ENCODE measurements around the gene TRIO. TPM values are rescaled to one million over a fixed set of nuclear protein-coding genes. Genes with fewer than 3 reads are reported as not detected.

Gene TRIO
- total RNA-seq, 1 experiment from 2014 or later = 68.4 TPM

GRCh38 chr5:14247054-14247386 is 103.9 kb downstream of the TRIO start:
- TF ChIP-seq ZFX (IDR thresholded peaks at IDR 0.05) = no peak
- no peak for TF ChIP-seq FOSL1 (IDR thresholded peaks at IDR 0.05; ENCODE audit: low read depth)
- no peak for TF ChIP-seq SRF (IDR thresholded peaks at IDR 0.05; ENCODE audit: low read depth)
- Histone ChIP-seq H3K4me2 (ENCODE audit: low read length) (no peak overlapping the region), H3K27me3 (ENCODE audit: insufficient read depth, low read length) (no peaks in the 10 kb centered on the region), H3K79me2 (ENCODE audit: insufficient read depth, low read length) (peaks cover 97% of the 10 kb centered on the region), H3K9ac (ENCODE audit: low read length) (no peak overlapping the region), H3K27ac (ENCODE audit: low read depth, low read length) (no peak overlapping the region), H3K36me3 (ENCODE audit: control insufficient read depth in 1 of 2, insufficient read depth in 2 of 2, low read length in 2 of 2) (no peaks in the 10 kb centered on the region), H4K20me1 (ENCODE audit: insufficient read depth) (no peaks in the 10 kb centered on the region), H3K4me3 (replicated peaks in 1 of 2; ENCODE audit: low read depth in 1 of 2, low read length in 2 of 2) (no peak overlapping the region), H3K9me2 (ENCODE audit: insufficient read depth) (no peaks in the 10 kb centered on the region), H3K9me3 (ENCODE audit: control insufficient read depth in 1 of 2, insufficient read depth in 1 of 2, low read depth in 1 of 2, low read length in 2 of 2) (no peaks in the 10 kb centered on the region), H2AFZ (ENCODE audit: low read depth, low read length, poor library complexity, severe bottlenecking) (no peak overlapping the region), H3K4me1 (ENCODE audit: control insufficient read depth in 1 of 2, insufficient read depth in 2 of 2, low read length in 2 of 2) (no peaks in the 10 kb centered on the region; a peak in 1 of 4 replicates)
- intact Hi-C loops (cut with micrococcal nuclease) = no loop called here
- POLR2A ChIA-PET = no interaction called here
- no peak for ATAC-seq
- DNase-seq (ENCODE audit: low read depth, low spot score) = no peak
- RAD21 ChIA-PET (ENCODE audit: low non-redundant PET in 1 of 2, low total read pairs in 2 of 2, uncharacterized antibody in 2 of 2, unreplicated experiment in 2 of 2) = no interaction called here
- BruUV-seq (replicated peaks) = no TSS peak
- CTCF ChIA-PET = no interaction called here

GRCh38 chr5:14249258-14250082 is 106.3 kb downstream of the TRIO start:
- no peak overlapping the region for H2AFZ ChIP-seq (ENCODE audit: low read depth, low read length, poor library complexity, severe bottlenecking)
- no peaks in the 10 kb centered on the region for H3K9me3 ChIP-seq (ENCODE audit: control insufficient read depth in 1 of 2, insufficient read depth in 1 of 2, low read depth in 1 of 2, low read length in 2 of 2)
- ATAC-seq (no peak), DNase-seq (ENCODE audit: low read depth, low spot score) (no peak)
- no peaks in the 10 kb centered on the region for H3K9me2 ChIP-seq (ENCODE audit: insufficient read depth)
- H3K79me2 ChIP-seq (ENCODE audit: insufficient read depth, low read length) = peaks cover 98% of the 10 kb centered on the region
- ChIA-PET CTCF (no interaction called here), POLR2A (no interaction called here), RAD21 (ENCODE audit: low non-redundant PET in 1 of 2, low total read pairs in 2 of 2, uncharacterized antibody in 2 of 2, unreplicated experiment in 2 of 2) (no interaction called here)
- no peaks in the 10 kb centered on the region for H3K27me3 ChIP-seq (ENCODE audit: insufficient read depth, low read length)
- no peak overlapping the region for H3K27ac ChIP-seq (ENCODE audit: low read depth, low read length)
- H3K4me2 ChIP-seq (ENCODE audit: low read length) = no peak overlapping the region
- no peak overlapping the region for H3K4me3 ChIP-seq (replicated peaks in 1 of 2; ENCODE audit: low read depth in 1 of 2, low read length in 2 of 2)
- BruUV-seq (replicated peaks) = no TSS peak
- no peaks in the 10 kb centered on the region for H3K36me3 ChIP-seq (ENCODE audit: control insufficient read depth in 1 of 2, insufficient read depth in 2 of 2, low read length in 2 of 2)
- intact Hi-C loops (cut with micrococcal nuclease) = no loop called here
- no peaks in the 10 kb centered on the region; a peak in 1 of 4 replicates for H3K4me1 ChIP-seq (ENCODE audit: control insufficient read depth in 1 of 2, insufficient read depth in 2 of 2, low read length in 2 of 2)
- no peaks in the 10 kb centered on the region for H4K20me1 ChIP-seq (ENCODE audit: insufficient read depth)
- TF ChIP-seq ELF1 (IDR thresholded peaks at IDR 0.05; ENCODE audit: borderline replicate concordance, low read depth) (no peak), EZH2 (IDR thresholded peaks at IDR 0.05) (no peak), ZBTB33 (IDR thresholded peaks at IDR 0.05; ENCODE audit: extremely low read depth, insufficient replicate concordance, low read length) (no peak), ZNF274 (IDR thresholded peaks at IDR 0.05; ENCODE audit: low read depth, low read length) (no peak), SIN3A (IDR thresholded peaks at IDR 0.05; ENCODE audit: low read depth) (no peak)
- no peak overlapping the region for H3K9ac ChIP-seq (ENCODE audit: low read length)

All from HCT116 (cell line).